Inflammatory macrophage treated with lipopolysaccharide for 4 hours (primary cell): ENCODE data around the gene AGRP.
"Not testable (repeated sequence)": the region's sequence is repeated elsewhere in the genome, so short reads cannot be mapped to it uniquely, and the experiment has no call there.

Experiments
- DNase-seq: peaks from one replicate; pipeline ENCODE4 v3.0.0-alpha.2; 2020

Gene AGRP

GRCh38 chr16:67504031-67505021 is 21.0 kb upstream of the AGRP start:
- peak; percentile 96 for DNase-seq

- DNase-seq: no peak
Observed at GRCh38 chr16:67499106-67499505, 15.8 kb upstream of the AGRP start.

GRCh38 chr16:67490335-67491096 is 7.2 kb upstream of the AGRP start:
- DNase-seq: peak; percentile 87

GRCh38 chr16:67489401-67490083 is 6.2 kb upstream of the AGRP start:
- DNase-seq: no peak

GRCh38 chr16:67487561-67487960 is 4.2 kb upstream of the AGRP start:
- DNase-seq: not testable (repeated sequence)

- DNase-seq: peak; percentile 69
Observed at GRCh38 chr16:67486805-67487204, 3.5 kb upstream of the AGRP start.

- DNase-seq: no peak
Observed at GRCh38 chr16:67483731-67484525, 581 bp upstream of the AGRP start.

GRCh38 chr16:67482233-67482924 is 968 bp downstream of the AGRP start:
- DNase-seq: no peak

GRCh38 chr16:67481561-67482232 is 1.6 kb downstream of the AGRP start:
- DNase-seq: no peak

- peak; percentile 99 for DNase-seq
Observed at GRCh38 chr16:67480833-67481560, 2.4 kb downstream of the AGRP start, which contains the start of gene ATP6V0D1. Gene ATP6V0D1, minus strand, starts transcription at chr16:67481157. Its CDS starts 71 bp downstream, at chr16:67481086.

- no peak for DNase-seq
Observed at GRCh38 chr16:67477960-67478554, 5.3 kb downstream of the AGRP start.

- DNase-seq: peak; percentile 57
Observed at GRCh38 chr16:67474551-67475455, 8.5 kb downstream of the AGRP start.

- DNase-seq: no peak
Observed at GRCh38 chr16:67471758-67472384, 11.5 kb downstream of the AGRP start.

- DNase-seq: no peak
Observed at GRCh38 chr16:67470359-67470758, 13.0 kb downstream of the AGRP start.

- no peak for DNase-seq
Observed at GRCh38 chr16:67468731-67469130, 14.6 kb downstream of the AGRP start.

- DNase-seq: no peak
Observed at GRCh38 chr16:67466581-67466980, 16.8 kb downstream of the AGRP start.

- DNase-seq: no peak
Observed at GRCh38 chr16:67464565-67464964, 18.8 kb downstream of the AGRP start.

- no peak for DNase-seq
Observed at GRCh38 chr16:67463691-67464090, 19.7 kb downstream of the AGRP start.
